HL-60 (cell line): ENCODE results near the gene DPPA3.

Experiments used
- GABPA ChIP-seq: IDR thresholded peaks from 2 replicates; pipeline ENCODE4 v1.6.1; 2012; ENCODE audit warnings: low read depth
- POLR2AphosphoS5 ChIP-seq: IDR thresholded peaks from 2 replicates; pipeline ENCODE4 v1.6.1; 2012; ENCODE audit warnings: low read depth
- TF ChIP-seq, protein P1 (sequence below): IDR thresholded peaks from one replicate; pipeline ENCODE4 v1.5.1; 2011; ENCODE audit warnings: low read length, control low read depth, inconsistent platforms; ENCODE audit not compliant: insufficient read depth

- TF ChIP-seq, protein P1, sequence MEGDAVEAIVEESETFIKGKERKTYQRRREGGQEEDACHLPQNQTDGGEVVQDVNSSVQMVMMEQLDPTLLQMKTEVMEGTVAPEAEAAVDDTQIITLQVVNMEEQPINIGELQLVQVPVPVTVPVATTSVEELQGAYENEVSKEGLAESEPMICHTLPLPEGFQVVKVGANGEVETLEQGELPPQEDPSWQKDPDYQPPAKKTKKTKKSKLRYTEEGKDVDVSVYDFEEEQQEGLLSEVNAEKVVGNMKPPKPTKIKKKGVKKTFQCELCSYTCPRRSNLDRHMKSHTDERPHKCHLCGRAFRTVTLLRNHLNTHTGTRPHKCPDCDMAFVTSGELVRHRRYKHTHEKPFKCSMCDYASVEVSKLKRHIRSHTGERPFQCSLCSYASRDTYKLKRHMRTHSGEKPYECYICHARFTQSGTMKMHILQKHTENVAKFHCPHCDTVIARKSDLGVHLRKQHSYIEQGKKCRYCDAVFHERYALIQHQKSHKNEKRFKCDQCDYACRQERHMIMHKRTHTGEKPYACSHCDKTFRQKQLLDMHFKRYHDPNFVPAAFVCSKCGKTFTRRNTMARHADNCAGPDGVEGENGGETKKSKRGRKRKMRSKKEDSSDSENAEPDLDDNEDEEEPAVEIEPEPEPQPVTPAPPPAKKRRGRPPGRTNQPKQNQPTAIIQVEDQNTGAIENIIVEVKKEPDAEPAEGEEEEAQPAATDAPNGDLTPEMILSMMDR, result no peak
- TF ChIP-seq POLR2AphosphoS5 (no peak), GABPA (no peak)
Measured at GRCh38 chr12:7668171-7668570, 43.1 kb upstream of the DPPA3 start.
